ENCODE results near the gene GARNL3.

DNA sequence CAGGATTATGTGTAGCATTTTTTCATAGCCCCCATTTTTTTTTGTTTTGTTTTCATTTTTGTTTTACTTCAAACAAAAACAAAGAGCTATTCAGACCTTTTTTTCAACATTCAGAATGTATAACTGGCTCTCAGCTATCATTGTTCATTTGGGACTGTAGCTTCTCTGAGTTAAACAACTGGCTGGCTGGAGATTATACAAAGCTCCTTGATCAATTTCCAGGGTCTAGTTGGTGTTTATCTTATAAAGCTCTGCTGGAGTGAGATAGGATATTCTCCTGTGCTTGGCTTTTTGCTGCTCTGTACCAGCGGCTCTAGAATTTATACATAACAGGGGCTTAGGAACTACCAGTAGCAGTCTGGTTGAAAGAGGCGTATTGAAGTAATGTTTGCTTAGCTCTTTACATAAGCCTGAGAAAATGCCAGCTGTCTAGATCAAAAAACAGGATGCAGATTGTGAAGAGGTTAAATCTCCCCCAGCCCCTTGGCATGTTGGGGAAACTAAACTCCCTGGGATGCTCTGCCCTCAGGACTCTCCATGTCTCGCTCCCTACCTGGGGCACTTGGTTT, 15.2 kb downstream of the GARNL3 start:
- no peak for TF ChIP-seq POLR2AphosphoS5 (IDR thresholded peaks at IDR 0.05; ENCODE audit: low read depth, low read length)
- TF ChIP-seq, protein P1, sequence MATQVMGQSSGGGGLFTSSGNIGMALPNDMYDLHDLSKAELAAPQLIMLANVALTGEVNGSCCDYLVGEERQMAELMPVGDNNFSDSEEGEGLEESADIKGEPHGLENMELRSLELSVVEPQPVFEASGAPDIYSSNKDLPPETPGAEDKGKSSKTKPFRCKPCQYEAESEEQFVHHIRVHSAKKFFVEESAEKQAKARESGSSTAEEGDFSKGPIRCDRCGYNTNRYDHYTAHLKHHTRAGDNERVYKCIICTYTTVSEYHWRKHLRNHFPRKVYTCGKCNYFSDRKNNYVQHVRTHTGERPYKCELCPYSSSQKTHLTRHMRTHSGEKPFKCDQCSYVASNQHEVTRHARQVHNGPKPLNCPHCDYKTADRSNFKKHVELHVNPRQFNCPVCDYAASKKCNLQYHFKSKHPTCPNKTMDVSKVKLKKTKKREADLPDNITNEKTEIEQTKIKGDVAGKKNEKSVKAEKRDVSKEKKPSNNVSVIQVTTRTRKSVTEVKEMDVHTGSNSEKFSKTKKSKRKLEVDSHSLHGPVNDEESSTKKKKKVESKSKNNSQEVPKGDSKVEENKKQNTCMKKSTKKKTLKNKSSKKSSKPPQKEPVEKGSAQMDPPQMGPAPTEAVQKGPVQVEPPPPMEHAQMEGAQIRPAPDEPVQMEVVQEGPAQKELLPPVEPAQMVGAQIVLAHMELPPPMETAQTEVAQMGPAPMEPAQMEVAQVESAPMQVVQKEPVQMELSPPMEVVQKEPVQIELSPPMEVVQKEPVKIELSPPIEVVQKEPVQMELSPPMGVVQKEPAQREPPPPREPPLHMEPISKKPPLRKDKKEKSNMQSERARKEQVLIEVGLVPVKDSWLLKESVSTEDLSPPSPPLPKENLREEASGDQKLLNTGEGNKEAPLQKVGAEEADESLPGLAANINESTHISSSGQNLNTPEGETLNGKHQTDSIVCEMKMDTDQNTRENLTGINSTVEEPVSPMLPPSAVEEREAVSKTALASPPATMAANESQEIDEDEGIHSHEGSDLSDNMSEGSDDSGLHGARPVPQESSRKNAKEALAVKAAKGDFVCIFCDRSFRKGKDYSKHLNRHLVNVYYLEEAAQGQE (IDR thresholded peaks at IDR 0.05; ENCODE audit: insufficient read depth in 1 of 2, low read depth in 2 of 2, low read length in 2 of 2) = no peak

Data from PFSK-1 (cell line).